ENCODE data around the gene ZBTB40.

ZBTB40 gene

GRCh38 chr1:22545141-22545540 is 93.5 kb downstream of the ZBTB40 start:
- H3K9ac ChIP-seq (ENCODE audit: low read length): no peak overlapping the region
- no peaks in the 10 kb centered on the region for H3K9me3 ChIP-seq (ENCODE audit: control insufficient read depth, insufficient read depth, low read depth, low read length)
- H3K27ac ChIP-seq (ENCODE audit: low read depth, low read length): no peak overlapping the region
- H3K36me3 ChIP-seq (ENCODE audit: control insufficient read depth, insufficient read depth, low read length): no peaks in the 10 kb centered on the region
- no peaks in the 10 kb centered on the region for H3K4me1 ChIP-seq (ENCODE audit: control insufficient read depth, insufficient read depth, low read length)
- no peak overlapping the region for H3K4me3 ChIP-seq (ENCODE audit: low read depth, low read length)
- peaks cover 21% of the 10 kb centered on the region for H3K27me3 ChIP-seq (ENCODE audit: control insufficient read depth, insufficient read depth, low read length)

- H3K9me3 ChIP-seq (ENCODE audit: control insufficient read depth, insufficient read depth, low read depth, low read length): no peaks in the 10 kb centered on the region
- H3K4me1 ChIP-seq (ENCODE audit: control insufficient read depth, insufficient read depth, low read length): no peaks in the 10 kb centered on the region
- H3K9ac ChIP-seq (ENCODE audit: low read length): no peak overlapping the region
- H3K27me3 ChIP-seq (ENCODE audit: control insufficient read depth, insufficient read depth, low read length): peaks cover 21% of the 10 kb centered on the region
- H3K36me3 ChIP-seq (ENCODE audit: control insufficient read depth, insufficient read depth, low read length): no peaks in the 10 kb centered on the region
- H3K4me3 ChIP-seq (ENCODE audit: low read depth, low read length): no peak overlapping the region
- no peak overlapping the region for H3K27ac ChIP-seq (ENCODE audit: low read depth, low read length)
These were observed 95.7 kb downstream of the ZBTB40 start for GRCh38 chr1:22547186-22547817.

GRCh38 chr1:22547818-22548462 is 96.3 kb downstream of the ZBTB40 start:
- H3K9me3 ChIP-seq (ENCODE audit: control insufficient read depth, insufficient read depth, low read depth, low read length): no peaks in the 10 kb centered on the region
- H3K4me3 ChIP-seq (ENCODE audit: low read depth, low read length): no peak overlapping the region
- peaks cover 21% of the 10 kb centered on the region for H3K27me3 ChIP-seq (ENCODE audit: control insufficient read depth, insufficient read depth, low read length)
- H3K36me3 ChIP-seq (ENCODE audit: control insufficient read depth, insufficient read depth, low read length): no peaks in the 10 kb centered on the region
- H3K27ac ChIP-seq (ENCODE audit: low read depth, low read length): no peak overlapping the region
- no peak overlapping the region for H3K9ac ChIP-seq (ENCODE audit: low read length)
- no peaks in the 10 kb centered on the region for H3K4me1 ChIP-seq (ENCODE audit: control insufficient read depth, insufficient read depth, low read length)

- Histone ChIP-seq H3K27me3 (ENCODE audit: control insufficient read depth, insufficient read depth, low read length) (peaks cover 21% of the 10 kb centered on the region), H3K4me1 (ENCODE audit: control insufficient read depth, insufficient read depth, low read length) (peaks cover 19% of the 10 kb centered on the region), H3K36me3 (ENCODE audit: control insufficient read depth, insufficient read depth, low read length) (no peaks in the 10 kb centered on the region)
These were observed 98.4 kb downstream of the ZBTB40 start for GRCh38 chr1:22550021-22550420.

GRCh38 chr1:22551591-22551990 is 99.9 kb downstream of the ZBTB40 start:
- H3K27me3 ChIP-seq (ENCODE audit: control insufficient read depth, insufficient read depth, low read length): peaks cover 18% of the 10 kb centered on the region
- no peaks in the 10 kb centered on the region for H3K36me3 ChIP-seq (ENCODE audit: control insufficient read depth, insufficient read depth, low read length)
- no peak overlapping the region for H3K9ac ChIP-seq (ENCODE audit: low read length)
- no peak overlapping the region for H3K27ac ChIP-seq (ENCODE audit: low read depth, low read length)
- peaks cover 34% of the 10 kb centered on the region for H3K4me1 ChIP-seq (ENCODE audit: control insufficient read depth, insufficient read depth, low read length)
- H3K4me3 ChIP-seq (ENCODE audit: low read depth, low read length): no peak overlapping the region
- H3K9me3 ChIP-seq (ENCODE audit: control insufficient read depth, insufficient read depth, low read depth, low read length): no peaks in the 10 kb centered on the region

More at GRCh38 chr1:22550021-22550420, 98.4 kb downstream of the ZBTB40 start:
- H3K27ac ChIP-seq (ENCODE audit: low read depth, low read length): no peak overlapping the region
- H3K9ac ChIP-seq (ENCODE audit: low read length): no peak overlapping the region
- no peak overlapping the region for H3K4me3 ChIP-seq (ENCODE audit: low read depth, low read length)
- no peaks in the 10 kb centered on the region for H3K9me3 ChIP-seq (ENCODE audit: control insufficient read depth, insufficient read depth, low read depth, low read length)

GRCh38 chr1:22552021-22552420 is 100.4 kb downstream of the ZBTB40 start:
- no peak overlapping the region for H3K4me3 ChIP-seq (ENCODE audit: low read depth, low read length)
- no peaks in the 10 kb centered on the region for H3K36me3 ChIP-seq (ENCODE audit: control insufficient read depth, insufficient read depth, low read length)
- peaks cover 18% of the 10 kb centered on the region for H3K27me3 ChIP-seq (ENCODE audit: control insufficient read depth, insufficient read depth, low read length)
- H3K9me3 ChIP-seq (ENCODE audit: control insufficient read depth, insufficient read depth, low read depth, low read length): no peaks in the 10 kb centered on the region
- H3K27ac ChIP-seq (ENCODE audit: low read depth, low read length): no peak overlapping the region
- H3K9ac ChIP-seq (ENCODE audit: low read length): no peak overlapping the region
- peaks cover 38% of the 10 kb centered on the region for H3K4me1 ChIP-seq (ENCODE audit: control insufficient read depth, insufficient read depth, low read length)

- Histone ChIP-seq H3K27ac (ENCODE audit: low read depth, low read length) (no peak overlapping the region), H3K4me3 (ENCODE audit: low read depth, low read length) (no peak overlapping the region), H3K9ac (ENCODE audit: low read length) (no peak overlapping the region), H3K27me3 (ENCODE audit: control insufficient read depth, insufficient read depth, low read length) (peaks cover 9% of the 10 kb centered on the region; the same call in 1 of the 2 replicates), H3K9me3 (ENCODE audit: control insufficient read depth, insufficient read depth, low read depth, low read length) (no peaks in the 10 kb centered on the region), H3K36me3 (ENCODE audit: control insufficient read depth, insufficient read depth, low read length) (no peaks in the 10 kb centered on the region), H3K4me1 (ENCODE audit: control insufficient read depth, insufficient read depth, low read length) (peaks cover 42% of the 10 kb centered on the region)
These were observed 101.6 kb downstream of the ZBTB40 start for GRCh38 chr1:22553104-22553880.

- no peaks in the 10 kb centered on the region for H3K9me3 ChIP-seq (ENCODE audit: control insufficient read depth, insufficient read depth, low read depth, low read length)
- no peaks in the 10 kb centered on the region for H3K36me3 ChIP-seq (ENCODE audit: control insufficient read depth, insufficient read depth, low read length)
- peaks cover 7% of the 10 kb centered on the region; the same call in 1 of the 2 replicates for H3K27me3 ChIP-seq (ENCODE audit: control insufficient read depth, insufficient read depth, low read length)
- H3K9ac ChIP-seq (ENCODE audit: low read length): no peak overlapping the region
- peaks cover 42% of the 10 kb centered on the region for H3K4me1 ChIP-seq (ENCODE audit: control insufficient read depth, insufficient read depth, low read length)
- no peak overlapping the region for H3K4me3 ChIP-seq (ENCODE audit: low read depth, low read length)
- no peak overlapping the region for H3K27ac ChIP-seq (ENCODE audit: low read depth, low read length)
These were observed 102.4 kb downstream of the ZBTB40 start for GRCh38 chr1:22553991-22554522.

GRCh38 chr1:22555371-22555656 is 103.7 kb downstream of the ZBTB40 start:
- Histone ChIP-seq H3K27ac (ENCODE audit: low read depth, low read length) (no peak overlapping the region), H3K9ac (ENCODE audit: low read length) (no peak overlapping the region), H3K4me3 (ENCODE audit: low read depth, low read length) (no peak overlapping the region), H3K27me3 (ENCODE audit: control insufficient read depth, insufficient read depth, low read length) (peaks cover 20% of the 10 kb centered on the region; the same call in 1 of the 2 replicates), H3K4me1 (ENCODE audit: control insufficient read depth, insufficient read depth, low read length) (peaks cover 42% of the 10 kb centered on the region), H3K36me3 (ENCODE audit: control insufficient read depth, insufficient read depth, low read length) (no peaks in the 10 kb centered on the region), H3K9me3 (ENCODE audit: control insufficient read depth, insufficient read depth, low read depth, low read length) (no peaks in the 10 kb centered on the region)

- H3K9me3 ChIP-seq (ENCODE audit: control insufficient read depth, insufficient read depth, low read depth, low read length): no peaks in the 10 kb centered on the region
- H3K9ac ChIP-seq (ENCODE audit: low read length): peak overlapping the region; percentile 1
- peaks cover 32% of the 10 kb centered on the region for H3K27me3 ChIP-seq (ENCODE audit: control insufficient read depth, insufficient read depth, low read length)
- H3K36me3 ChIP-seq (ENCODE audit: control insufficient read depth, insufficient read depth, low read length): no peaks in the 10 kb centered on the region
- 0 out of 2 replicates have a peak overlapping the region, but pooled peaks have one; percentile 12 for H3K4me3 ChIP-seq (ENCODE audit: low read depth, low read length)
- H3K27ac ChIP-seq (ENCODE audit: low read depth, low read length): no peak overlapping the region
- H3K4me1 ChIP-seq (ENCODE audit: control insufficient read depth, insufficient read depth, low read length): peaks cover 42% of the 10 kb centered on the region
These were observed 104.9 kb downstream of the ZBTB40 start for GRCh38 chr1:22556391-22557104.
